Bronchial epithelial cell (primary cell): Measurements from ENCODE around the gene LDB2. TPM values are rescaled to one million over a fixed set of nuclear protein-coding genes. Genes with fewer than 3 reads are reported as not detected.

Experiments
- DNase-seq: peaks from one replicate; pipeline ENCODE4 v3.0.0-alpha.2; 2010; ENCODE audit warnings: low read depth
- FAIRE-seq: peaks from 2 replicates; lab custom pipeline; 2011; peaks lifted over from hg19 to GRCh38; lab: Jason Lieb, UNC
- H3K27me3 ChIP-seq: 2 replicates; pipeline ENCODE4 v1.5.1; 2011; ENCODE audit warnings: low read length; ENCODE audit not compliant: control insufficient read depth, insufficient read depth
- H3K36me3 ChIP-seq: 2 replicates; pipeline ENCODE4 v1.5.1; 2011; ENCODE audit warnings: low read length; ENCODE audit not compliant: control insufficient read depth, insufficient read depth
- H3K4me3 ChIP-seq: 2 replicates; pipeline ENCODE4 v1.5.1; 2011; ENCODE audit warnings: mild to moderate bottlenecking, low read depth, low read length, control low read depth
- total RNA-seq: library from RNA; depleted of rRNA; stranded (reverse); fragments of >200 nt; gene quantifications from 2 replicates; pipeline ENCODE4 v1.2.1, GENCODE V29; 2014
- TF ChIP-seq, protein P1 (sequence below): IDR thresholded peaks from 2 replicates; pipeline ENCODE4 v1.5.1; 2011; ENCODE audit warnings: mild to moderate bottlenecking, moderate library complexity, low read length, control low read depth, inconsistent platforms; ENCODE audit not compliant: insufficient read depth, severe bottlenecking

The LDB2 gene
- total RNA-seq, 1 donor from 2014 or later: not detected

DNA sequence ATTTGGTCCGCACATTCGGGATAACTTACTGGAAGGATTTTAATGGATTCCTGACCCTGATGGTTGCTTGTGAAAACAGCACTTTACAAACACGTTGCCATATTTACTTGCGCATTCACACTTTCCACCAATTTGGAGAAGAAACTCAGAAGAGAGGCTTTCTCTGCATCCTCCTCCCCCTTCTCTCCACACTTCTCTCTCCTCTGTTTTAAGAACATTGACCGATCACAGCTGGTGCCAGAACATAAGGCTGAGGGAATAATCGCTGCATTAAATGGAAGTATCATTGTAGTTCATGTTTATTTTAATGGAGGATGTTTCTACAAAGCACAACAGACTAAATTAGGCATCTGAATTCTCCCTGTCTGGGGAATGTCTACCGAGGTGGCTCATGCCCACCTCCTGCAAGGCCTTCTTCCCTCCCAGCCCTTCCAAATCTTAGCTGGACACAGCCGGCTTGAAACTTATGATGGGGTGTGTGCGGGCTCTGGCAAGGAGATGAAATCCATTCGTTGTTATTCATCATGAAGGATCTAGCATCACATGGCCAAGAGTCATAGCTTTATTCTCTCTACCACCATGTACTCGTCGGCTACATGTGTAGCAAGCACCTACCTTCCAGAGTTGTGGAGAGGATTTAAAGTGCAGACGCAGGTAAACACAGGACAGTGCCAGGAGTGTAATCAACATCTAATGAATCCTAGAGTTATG lies 204.1 kb downstream of the LDB2 start:
- TF ChIP-seq, protein P1, sequence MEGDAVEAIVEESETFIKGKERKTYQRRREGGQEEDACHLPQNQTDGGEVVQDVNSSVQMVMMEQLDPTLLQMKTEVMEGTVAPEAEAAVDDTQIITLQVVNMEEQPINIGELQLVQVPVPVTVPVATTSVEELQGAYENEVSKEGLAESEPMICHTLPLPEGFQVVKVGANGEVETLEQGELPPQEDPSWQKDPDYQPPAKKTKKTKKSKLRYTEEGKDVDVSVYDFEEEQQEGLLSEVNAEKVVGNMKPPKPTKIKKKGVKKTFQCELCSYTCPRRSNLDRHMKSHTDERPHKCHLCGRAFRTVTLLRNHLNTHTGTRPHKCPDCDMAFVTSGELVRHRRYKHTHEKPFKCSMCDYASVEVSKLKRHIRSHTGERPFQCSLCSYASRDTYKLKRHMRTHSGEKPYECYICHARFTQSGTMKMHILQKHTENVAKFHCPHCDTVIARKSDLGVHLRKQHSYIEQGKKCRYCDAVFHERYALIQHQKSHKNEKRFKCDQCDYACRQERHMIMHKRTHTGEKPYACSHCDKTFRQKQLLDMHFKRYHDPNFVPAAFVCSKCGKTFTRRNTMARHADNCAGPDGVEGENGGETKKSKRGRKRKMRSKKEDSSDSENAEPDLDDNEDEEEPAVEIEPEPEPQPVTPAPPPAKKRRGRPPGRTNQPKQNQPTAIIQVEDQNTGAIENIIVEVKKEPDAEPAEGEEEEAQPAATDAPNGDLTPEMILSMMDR: no peak
- DNase-seq (no peak), FAIRE-seq (no peak)
- Histone ChIP-seq H3K4me3 (no peak overlapping the region), H3K36me3 (no peaks in the 10 kb centered on the region), H3K27me3 (no peaks in the 10 kb centered on the region)

DNA sequence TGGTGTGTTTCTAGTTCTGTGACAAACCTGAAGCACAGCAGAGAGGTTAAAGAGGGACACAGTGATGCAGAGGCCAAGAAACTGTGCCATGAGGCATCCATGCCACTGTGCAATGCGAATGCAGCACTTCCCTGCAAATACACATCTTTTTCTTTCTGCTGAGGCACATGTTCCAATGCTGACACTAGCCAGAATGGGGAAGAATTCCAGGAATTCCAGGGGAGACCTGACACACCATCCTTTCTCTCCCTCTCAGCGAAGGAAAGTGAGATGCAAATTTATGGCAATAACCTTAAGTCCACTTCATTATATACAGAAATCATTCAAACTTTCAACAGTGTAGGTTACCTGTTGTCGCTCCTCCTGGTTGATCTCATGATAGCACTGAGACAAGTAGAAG lies 204.8 kb downstream of the LDB2 start:
- FAIRE-seq (no peak), DNase-seq (no peak)
- TF ChIP-seq, protein P1: no peak
- H3K36me3 ChIP-seq: no peaks in the 10 kb centered on the region
- no peaks in the 10 kb centered on the region for H3K27me3 ChIP-seq
- H3K4me3 ChIP-seq: no peak overlapping the region

DNA sequence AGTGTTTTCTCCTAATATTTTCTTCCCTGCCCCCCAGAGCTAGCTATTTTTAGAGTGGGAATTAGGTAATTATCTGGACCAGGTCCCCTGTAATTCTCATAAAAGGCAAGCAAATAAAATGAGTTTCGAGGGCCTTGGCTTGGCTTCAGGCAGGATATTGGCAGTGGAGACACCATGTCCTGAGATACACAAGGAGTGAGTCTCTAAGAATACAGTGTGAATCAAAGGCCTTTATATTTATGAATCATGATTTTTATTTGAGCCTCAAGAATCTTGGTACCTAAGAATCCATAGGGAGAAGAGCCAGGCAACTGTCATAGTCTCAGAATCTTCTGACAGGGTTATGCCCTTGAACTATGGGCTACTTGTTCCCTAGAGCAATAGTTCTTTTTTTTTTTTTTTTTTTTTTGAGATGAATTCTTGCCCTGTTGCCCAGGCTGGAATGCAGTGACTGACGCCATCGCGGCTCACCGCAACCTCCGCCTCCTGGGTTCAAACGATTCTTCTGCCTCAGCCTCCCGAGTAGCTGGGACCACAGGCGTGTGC lies 205.4 kb downstream of the LDB2 start:
- H3K36me3 ChIP-seq: no peaks in the 10 kb centered on the region
- TF ChIP-seq, protein P1: no peak
- FAIRE-seq (no peak), DNase-seq (no peak)
- H3K27me3 ChIP-seq: no peaks in the 10 kb centered on the region
- H3K4me3 ChIP-seq: no peak overlapping the region

DNA sequence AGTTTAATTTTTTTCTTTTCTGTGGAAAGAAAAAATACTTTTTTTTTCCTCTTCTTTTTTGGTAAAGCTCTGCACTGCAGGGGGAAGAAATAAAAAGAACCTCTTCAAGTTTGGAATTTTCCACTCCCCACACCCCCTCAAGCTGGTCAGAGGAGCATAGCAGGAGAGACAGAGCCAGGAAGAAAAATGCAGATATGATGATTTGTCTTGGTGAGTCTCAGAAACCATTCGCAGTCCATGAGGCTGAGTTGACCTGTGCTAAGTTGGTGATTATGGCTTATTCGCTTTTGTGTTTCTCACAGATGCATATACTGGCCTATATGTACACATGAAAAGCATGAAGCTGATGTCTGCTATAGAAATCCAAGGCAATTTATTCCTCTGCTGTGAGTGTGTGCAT lies 205.9 kb downstream of the LDB2 start:
- Histone ChIP-seq H3K36me3 (no peaks in the 10 kb centered on the region), H3K27me3 (no peaks in the 10 kb centered on the region), H3K4me3 (no peak overlapping the region)
- TF ChIP-seq, protein P1: no peak
- FAIRE-seq (no peak), DNase-seq (no peak)

DNA sequence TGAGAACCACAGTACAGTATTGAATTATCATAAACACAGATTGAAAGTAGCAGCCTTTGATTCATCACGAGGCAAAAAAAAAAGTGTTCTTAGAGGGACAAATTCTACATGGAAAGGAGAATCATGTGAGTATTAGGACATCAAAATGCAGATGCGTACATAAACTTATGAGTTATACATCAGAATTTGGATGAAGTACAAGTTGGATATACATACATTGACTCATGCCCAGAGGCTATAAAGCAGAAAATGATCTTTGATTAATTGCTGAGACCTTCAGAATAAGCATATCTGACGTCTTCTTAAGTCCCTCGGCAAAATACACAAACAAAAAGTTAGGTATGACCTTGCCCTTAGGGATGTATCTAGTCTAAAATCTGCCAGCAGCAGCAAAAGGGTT lies 206.4 kb downstream of the LDB2 start:
- Histone ChIP-seq H3K4me3 (no peak overlapping the region), H3K27me3 (no peaks in the 10 kb centered on the region), H3K36me3 (no peaks in the 10 kb centered on the region)
- TF ChIP-seq, protein P1: no peak
- no peak for FAIRE-seq
- no peak for DNase-seq
